GM21447 (cell line): ENCODE results near the gene RHOBTB1.
A peak's percentile ranks its signal among the peaks of the same experiment; 100 is the strongest.
"Not testable (repeated sequence)": the region's sequence is repeated elsewhere in the genome, so short reads cannot be mapped to it uniquely, and the experiment has no call there.

Experiments
- ATAC-seq: cut with Tn5 transposase; IDR thresholded peaks from one replicate; pipeline ENCODE4 v1.9.1; 2021; ENCODE audit not compliant: unreplicated experiment

Gene RHOBTB1, protein sequence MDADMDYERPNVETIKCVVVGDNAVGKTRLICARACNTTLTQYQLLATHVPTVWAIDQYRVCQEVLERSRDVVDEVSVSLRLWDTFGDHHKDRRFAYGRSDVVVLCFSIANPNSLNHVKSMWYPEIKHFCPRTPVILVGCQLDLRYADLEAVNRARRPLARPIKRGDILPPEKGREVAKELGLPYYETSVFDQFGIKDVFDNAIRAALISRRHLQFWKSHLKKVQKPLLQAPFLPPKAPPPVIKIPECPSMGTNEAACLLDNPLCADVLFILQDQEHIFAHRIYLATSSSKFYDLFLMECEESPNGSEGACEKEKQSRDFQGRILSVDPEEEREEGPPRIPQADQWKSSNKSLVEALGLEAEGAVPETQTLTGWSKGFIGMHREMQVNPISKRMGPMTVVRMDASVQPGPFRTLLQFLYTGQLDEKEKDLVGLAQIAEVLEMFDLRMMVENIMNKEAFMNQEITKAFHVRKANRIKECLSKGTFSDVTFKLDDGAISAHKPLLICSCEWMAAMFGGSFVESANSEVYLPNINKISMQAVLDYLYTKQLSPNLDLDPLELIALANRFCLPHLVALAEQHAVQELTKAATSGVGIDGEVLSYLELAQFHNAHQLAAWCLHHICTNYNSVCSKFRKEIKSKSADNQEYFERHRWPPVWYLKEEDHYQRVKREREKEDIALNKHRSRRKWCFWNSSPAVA

DNA sequence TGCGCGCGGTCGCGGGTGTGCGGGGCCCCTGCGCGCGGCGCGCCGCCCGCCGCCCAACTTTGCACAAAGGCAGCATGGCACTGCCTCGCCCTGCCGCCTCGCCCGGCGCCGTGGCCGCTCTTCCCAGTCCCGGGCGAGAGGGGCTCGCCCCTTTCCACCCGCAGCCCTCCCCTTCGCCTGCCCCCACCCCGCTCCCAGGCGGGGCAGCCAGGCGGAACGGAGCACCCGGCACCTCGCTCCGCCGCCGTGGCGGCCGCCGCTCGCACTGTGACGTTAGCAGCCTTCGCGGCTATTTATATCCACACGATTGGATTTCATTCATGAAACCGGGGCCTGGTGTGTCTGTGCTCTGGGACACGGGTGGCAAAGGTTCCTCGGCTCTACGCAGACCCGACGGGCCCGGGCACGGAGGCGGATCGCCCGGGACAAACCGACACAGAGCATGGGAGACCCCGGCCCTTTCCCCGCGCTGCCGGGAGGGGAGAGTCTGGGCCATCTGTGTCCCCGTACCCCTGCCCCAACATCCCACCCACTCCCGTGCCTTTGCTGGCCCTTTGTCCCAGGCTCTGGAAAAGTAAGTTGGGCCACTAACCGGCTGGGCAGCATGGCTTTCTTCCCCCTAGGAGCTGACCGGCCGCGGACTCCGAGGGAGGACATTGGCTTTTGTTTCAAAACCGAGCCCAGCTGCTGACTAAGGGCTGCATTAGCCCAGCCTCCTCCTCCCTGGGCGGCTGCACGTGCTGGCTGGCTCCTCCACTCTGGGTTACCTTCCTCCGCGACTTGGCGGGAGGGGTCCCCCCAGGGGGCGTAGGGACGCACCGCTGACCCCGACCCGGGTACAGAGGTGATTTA lies at the start of gene RHOBTB1:
RHOBTB1 (minus strand) TSS at position 128 of the 852 bp plus-strand sequence. CDS start 32,643 bp downstream, outside the sequence.
- ATAC-seq, result peak; percentile 48

DNA sequence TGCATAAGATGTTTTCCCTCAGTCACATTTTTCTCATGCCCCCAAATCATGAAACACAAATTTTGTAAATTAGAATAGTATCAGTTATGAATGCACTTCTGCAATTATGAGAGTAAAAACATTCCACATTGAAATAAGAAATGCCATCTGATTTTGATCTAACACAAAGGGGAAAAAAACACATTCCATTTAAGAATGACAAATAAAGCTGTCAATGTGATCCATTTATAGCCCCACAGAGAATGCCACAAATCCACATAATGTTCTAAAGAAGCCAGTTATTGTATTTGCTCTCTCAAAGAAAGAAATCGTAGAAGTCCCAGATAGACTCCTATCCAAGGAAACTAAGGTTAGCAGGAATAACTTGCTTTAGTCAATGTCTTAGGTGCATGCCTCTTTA lies 48.7 kb upstream of the RHOBTB1 start:
- ATAC-seq, result no peak

DNA sequence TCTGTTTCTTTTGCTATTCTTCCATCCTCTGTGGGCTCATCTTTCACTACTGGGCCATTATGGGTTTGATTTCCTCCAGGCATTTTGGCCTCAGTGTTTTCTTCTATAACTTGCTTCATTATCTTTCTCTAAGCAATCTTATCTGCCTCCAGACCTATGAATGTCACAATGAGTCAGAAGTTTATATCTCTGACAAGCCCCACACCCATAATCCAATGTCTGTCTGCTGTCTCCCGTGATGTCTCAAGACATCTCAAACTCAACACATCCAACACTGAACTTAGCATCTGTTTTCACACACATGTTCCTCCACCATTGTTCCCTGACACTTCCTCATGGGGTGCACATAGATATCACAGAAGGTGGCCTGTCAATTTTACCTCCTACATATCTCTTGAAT lies 46.7 kb upstream of the RHOBTB1 start:
- no peak for ATAC-seq

DNA sequence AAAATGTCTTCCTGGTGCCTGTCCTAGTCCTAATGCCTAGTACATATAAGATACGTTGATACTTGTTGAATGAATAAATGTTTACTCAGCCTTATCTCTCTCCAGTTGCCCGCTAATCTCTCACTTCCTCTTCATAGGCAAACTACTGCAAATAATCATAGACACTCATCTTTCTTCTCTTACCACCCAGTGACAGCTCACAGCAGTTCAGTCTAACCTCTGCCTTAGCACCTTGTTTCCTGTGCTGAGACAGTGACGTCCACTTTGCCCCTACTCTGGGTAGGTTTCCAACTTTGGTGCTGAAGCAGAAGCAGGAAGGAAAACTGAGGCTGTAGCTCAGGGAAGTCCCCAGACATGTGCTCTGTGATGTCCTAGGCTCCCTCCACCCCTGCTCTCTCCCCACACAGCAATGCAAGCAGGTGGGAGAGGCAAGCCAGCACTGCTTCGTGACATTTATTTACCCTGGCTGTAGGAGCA lies 45.5 kb upstream of the RHOBTB1 start:
- ATAC-seq, result peak; percentile 95

DNA sequence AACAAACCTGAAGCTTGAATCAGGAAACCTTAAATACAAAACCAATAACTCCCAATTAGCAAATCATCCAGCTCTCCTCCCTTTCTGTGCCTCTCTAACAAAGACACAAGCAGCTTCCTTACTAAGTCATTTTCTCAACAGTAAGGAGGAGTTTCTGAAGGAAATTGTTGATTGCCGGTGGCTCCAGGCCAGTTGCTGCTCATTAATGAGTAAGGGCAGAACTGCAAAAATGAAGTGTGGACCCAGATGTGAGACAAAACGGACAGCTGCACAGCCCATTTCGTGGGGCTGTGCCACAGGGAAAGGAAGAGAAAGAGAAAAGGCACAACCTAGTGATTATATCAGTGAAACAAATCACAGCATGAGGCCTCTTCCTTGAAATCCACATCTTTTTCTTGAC lies 42.8 kb upstream of the RHOBTB1 start:
- no peak for ATAC-seq

DNA sequence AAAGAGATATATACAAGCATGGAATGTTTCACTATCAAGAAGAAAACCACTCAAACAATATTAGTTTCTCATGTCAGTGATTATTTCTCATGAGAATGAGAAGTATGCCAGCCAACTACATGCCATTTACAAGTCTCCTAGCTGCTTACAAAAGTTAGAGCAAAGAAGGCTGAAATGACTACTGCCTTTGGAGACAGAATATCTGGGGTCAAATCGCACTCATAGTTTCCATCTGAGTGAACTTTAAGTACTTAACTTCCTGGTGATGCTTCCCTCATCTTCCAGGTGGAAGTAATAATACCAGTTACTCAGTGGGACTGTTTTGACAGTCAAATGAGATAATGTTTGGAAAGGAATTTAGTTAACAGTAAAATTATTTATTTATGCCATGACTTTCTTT lies 42.0 kb upstream of the RHOBTB1 start:
- no peak for ATAC-seq

DNA sequence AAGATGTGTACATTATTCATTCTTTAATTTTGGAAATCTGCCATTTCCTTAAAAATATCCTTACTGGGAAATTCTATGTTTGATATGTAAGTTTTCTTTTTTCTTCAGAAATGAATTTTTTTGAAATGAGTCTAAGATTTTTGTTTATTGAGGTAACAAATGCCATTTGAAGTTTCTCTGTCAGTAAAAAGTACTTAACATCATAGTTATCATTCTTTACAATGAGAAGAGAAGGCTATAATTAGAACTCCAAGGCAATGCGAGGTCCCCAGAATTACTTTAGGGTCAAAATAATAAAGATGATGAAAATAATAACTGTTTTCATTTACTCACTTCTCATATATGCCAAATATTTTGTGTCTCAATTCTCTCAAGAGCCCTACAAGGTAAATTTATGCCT lies 37.0 kb upstream of the RHOBTB1 start:
- ATAC-seq, result no peak

DNA sequence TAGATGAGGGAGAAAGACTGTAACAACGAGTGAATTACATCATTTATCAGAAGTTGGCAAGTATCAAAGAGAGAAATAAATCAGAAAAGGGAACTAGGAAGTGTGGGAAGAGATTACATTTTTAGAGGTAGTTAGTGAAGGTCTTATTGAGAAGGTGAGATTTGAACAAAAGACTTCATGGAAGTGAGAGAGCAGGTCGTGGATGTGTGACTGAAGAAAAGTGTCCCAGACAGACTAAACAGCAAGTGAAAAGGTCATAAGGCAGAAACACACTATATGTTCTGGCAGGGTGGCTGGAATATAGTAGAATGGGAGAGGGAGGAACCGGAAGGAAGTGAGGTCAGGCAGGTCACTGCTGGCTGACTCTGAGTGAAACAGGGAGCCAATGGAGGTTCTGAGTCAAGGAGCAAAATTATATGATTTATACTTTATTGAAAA lies 35.7 kb upstream of the RHOBTB1 start:
- ATAC-seq, result no peak

DNA sequence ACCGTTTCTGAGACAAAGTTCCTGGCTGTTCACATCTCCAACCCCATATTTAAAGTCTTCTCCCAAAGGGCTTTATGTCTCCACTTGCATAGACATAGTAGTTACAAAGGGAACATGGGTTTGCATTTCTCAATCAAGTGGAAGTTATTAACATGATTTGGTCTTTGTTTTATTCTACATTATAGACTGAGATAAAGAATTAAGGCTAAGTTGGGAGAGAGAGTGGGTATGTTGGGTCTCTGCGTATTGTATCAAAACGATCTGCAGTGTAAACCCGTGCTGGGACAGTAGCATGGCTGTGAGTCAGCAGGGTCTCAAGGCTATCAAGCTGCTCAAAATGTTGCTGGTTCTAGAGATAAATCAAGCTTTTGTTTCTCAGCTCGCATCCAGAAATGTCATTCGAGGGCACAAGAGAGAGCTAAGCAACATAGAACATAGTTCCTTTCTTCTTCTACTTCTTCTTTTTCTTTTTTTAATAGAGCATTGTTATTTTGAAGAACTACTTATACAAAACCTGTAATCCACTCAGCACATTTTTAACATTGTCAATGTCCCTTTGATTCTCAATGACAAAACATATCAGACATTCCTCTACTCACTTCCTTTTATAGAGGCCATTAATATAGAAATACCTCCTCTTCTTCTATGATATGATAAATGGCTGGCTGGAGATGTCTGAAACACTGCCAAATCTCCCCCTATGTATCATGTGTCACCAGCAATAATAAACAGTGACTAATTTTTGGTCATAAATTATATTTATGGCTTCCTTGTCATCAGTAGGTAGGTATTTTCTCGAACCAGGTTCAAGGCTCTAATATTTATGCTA lies 34.5 kb upstream of the RHOBTB1 start:
- ATAC-seq, result no peak

DNA sequence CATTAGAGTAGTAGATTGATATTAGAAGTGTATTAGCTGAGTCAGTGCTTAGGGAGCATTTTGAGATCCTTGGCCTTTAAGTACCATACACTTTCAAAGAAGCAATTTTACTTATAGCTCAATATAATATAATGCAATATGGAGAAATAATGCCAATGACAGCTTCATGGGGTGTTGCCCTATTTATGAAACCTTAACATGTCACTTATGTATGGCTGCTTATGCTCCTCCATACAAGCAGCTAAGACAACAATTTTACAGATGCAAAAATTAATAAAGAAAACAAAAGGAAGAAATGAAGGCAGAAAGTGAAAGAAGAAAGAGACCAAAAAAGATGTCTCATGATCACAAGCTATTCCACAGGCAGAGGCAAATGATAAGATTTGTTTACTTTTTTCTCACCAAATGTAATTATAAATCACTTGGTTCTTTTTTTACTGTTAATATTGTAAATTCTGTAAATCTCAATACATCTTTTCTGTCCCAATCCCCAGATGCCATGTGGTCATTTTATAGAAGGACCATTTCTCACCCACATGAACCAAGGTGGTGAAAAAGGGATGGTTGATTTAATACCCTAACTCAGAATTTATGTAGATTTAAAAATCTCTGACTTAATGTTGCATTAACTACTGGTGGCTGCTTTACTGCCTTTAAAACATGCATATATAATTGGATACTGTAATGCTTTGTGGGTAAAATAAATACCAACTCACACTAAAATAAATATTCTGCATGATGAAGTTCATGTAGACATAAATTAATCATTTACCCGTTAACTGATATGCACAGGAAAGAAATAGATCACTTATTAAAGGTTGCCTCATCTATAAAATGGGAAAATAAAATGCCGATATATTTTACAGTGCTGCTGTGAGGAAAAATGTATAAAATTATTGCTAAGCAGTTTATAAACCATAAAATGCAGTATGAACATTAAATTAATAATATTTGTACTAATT lies 33.5 kb upstream of the RHOBTB1 start:
- no peak for ATAC-seq

DNA sequence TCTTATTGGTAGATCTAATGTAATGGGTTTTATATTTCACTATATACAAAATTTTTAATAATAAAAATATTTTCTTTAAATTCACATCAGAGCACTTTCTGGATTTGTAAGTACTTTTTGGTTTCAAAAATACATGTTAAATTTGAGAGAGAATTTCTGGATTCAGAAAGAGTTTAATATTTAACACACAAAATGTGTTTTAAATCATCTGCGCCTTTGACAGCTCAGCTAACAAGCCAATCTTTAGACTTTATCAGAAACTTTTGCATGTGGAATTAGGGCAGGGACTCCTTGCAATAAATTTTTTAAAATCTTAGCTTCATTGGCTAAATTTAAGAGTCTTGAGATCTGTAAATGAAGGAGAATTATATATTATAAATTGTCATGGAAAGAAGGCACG lies 32.7 kb upstream of the RHOBTB1 start:
- no peak for ATAC-seq

DNA sequence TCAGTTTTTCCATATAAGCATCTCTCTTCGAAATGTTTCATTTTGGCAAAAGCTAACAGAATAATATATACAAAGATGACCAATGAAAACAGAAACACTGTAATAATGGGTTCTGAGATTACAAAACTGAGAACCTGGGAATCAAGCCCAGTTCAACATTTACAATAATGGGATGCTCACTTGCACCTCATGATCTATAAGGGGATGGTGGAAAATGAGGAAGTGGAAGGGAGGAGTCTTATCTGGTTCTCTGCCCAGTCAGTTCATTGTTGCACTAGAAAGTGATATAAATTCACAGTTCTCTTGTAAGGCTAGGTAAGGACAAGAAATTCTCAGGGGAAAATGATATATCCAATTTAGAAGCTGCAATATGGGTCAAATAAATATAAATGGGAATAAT lies 31.7 kb upstream of the RHOBTB1 start:
- ATAC-seq, result no peak

DNA sequence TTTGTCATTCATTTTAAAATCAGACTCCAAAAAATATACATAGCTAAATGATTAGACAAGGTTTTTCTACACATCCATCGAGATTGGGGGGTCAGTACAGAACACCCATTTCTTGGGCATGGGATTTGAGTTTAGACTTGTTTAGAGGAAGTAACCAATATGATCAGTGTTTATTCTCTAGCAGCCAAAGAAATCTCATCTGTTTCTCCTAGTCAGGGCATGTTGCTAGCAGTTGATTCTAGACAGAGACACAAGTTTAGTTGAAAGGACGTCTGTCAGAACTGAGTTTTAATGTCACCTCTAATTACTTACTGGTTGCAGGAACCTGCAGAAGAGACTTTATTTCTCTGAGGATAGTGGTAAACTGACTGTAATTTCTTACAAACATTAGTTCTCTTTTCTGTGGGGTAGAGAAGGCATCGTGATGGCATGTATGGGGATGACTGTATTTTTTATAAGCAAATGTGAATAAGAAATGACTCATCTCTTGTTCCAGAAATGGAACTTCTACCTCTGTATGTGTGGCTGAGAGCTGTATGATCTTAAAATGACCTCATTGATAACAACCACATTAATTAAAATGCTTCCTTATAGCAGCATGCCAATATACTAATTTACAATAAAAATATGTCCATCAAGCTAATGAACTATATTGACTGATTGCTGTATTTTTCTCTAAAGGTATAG lies 30.6 kb upstream of the RHOBTB1 start:
- no peak for ATAC-seq

DNA sequence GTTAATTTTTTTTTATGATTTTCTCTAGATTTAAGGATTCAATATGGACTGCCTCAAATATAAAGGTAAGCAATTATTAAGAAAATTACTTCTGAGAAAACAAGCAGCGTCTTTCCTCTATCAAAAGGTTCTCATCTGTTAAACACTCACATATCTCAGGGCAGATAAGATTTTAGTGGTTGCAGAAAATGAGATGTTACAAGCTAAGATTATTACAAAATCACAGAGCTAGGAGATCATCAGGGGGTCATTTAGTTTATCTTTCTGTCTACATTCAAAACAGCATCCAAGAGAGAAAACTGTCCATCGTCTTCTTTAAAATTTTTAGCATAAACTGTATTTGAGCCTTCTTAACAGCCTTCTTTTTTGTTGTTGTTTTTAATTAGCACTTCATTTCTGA lies 29.1 kb upstream of the RHOBTB1 start:
- no peak for ATAC-seq

DNA sequence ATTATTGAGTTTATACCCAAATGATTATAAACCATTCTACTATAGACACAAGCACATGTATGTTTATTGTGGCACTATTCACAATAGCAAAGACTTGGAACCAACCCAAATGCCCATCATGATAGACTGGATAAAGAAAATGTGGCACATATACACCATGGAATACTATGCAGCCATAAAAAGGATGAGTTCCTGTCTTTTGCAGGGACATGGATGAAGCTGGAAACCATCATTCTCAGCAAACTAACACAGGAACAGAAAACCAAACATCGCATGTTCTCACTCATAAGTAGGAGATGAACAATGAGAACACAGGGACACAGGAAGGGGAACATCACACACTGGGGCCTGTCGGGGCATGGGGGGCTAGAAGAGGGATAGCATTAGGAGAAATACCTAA lies 28.2 kb upstream of the RHOBTB1 start:
- ATAC-seq, result not testable (repeated sequence)

DNA sequence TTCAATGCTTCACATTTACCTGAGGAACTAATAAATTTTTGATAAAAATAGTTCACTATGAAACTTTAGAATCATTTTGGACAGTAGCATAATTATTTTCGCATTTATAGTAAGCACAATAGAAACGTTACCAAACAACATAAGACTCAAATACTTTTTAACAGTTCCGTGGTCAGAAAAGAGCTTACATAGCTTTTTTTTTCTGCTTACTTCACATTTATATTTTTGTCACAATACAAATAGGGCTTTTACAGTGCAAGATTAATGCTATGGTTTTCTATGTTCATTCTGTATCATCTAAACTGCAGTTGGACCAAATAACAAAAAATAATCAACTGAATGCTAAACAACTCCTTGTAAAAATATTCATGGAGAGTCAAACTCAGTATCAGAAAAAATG lies 26.5 kb upstream of the RHOBTB1 start:
- no peak for ATAC-seq

DNA sequence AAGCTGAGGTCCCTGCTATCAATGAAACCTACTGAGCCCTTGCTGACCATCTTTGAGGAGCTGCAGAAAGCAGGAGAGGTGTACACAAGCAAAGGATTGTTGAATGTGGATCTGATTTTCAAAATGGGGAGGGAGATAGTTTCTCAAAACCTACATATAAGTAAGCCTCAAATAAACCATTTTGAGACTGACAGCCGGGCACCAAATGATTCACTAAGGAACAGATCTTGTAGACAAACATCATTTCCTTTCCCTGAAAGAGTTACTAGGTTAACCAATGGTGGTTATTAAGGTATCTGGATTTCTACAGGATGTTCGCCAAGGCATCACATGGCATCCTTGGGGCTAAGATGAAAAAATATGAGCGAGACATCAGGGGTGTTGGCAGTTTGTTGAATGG lies 24.5 kb upstream of the RHOBTB1 start:
- no peak for ATAC-seq

DNA sequence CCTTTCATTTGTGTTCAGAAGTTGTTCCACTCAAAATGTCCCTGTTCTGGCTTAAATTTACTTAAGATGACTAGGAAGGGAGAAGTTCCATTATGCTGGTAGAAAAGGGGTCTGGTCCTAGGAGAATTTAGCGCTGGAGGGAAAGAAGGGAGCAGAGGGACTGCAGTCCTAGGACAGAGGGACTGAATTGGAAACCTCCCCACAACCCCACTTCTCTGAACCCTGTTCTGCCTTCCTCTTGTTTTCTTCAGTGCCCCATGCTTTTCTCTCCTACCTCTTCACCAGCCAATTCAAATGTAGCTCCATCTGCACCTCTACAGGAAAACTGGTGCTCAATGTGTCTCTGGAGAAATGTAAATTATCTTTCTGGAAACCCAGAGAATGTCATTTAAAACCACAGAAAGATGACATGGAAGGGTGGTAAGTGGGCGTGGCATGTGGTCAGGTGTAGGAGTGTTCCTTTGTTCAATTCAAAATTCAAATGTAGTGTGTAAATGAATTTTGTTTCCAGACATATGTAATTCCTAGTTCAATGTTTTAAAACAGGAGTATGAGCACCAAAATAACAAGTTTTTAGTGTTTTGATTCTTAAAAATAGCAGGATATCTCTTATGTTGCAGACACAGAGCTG lies 24.0 kb upstream of the RHOBTB1 start:
- no peak for ATAC-seq
